Gastrocnemius medialis (tissue), 4 donors: ENCODE measurements around the gene EPSTI1.

Experiments used
- CTCF ChIP-seq, 5 experiments: fragments of 450-650 bp in 3 of 5; fragments of 200-600 bp in 2 of 5; sonication (generic) in 2 of 5; IDR thresholded peaks in 4 of 5; conservative IDR thresholded peaks in 1 of 5; 1 replicate in 4 of 5; 2 replicates in 1 of 5; pipeline ENCODE4 v1.5.1; 2016 to 2019; ENCODE audit warnings: antibody characterized with exemption in 5 of 5, mild to moderate bottlenecking in 3 of 5, moderate library complexity in 3 of 5
- POLR2A ChIP-seq, 2 donors: fragments of 450-650 bp; IDR thresholded peaks; one replicate each; pipeline ENCODE4 v1.6.1; 2017; ENCODE audit warnings: antibody characterized with exemption in 2 of 2, mild to moderate bottlenecking in 2 of 2, moderate library complexity in 2 of 2

GRCh38 chr13:43005460-43006236, 13.6 kb upstream of the EPSTI1 start:
- TF ChIP-seq CTCF (IDR thresholded peaks at IDR 0.05 in 4 of 5, conservative IDR thresholded peaks at IDR 0.05 in 1 of 5) (no peak), POLR2A (IDR thresholded peaks at IDR 0.05) (no peak)
